Measurements from ENCODE around the gene ZMIZ1. TPM values are rescaled to one million over a fixed set of nuclear protein-coding genes. Genes with fewer than 3 reads are reported as not detected.

Gene ZMIZ1
- polyA plus RNA-seq, 2 of the 4 experiments (the other 2 are of a cell fraction): 8.1 to 30.3 TPM

- DNase-seq (ENCODE audit: low read depth in 1 of 2, low spot score in 1 of 2) (peak; percentile 80 to 85), ATAC-seq (peak; percentile 21 to 65; a peak in 5 of 6 replicates), FAIRE-seq (no peak)
- no peaks in the 10 kb centered on the region for H3K9me3 ChIP-seq
- peak overlapping the region; percentile 96 for H3K4me3 ChIP-seq
- WGBS (ENCODE audit: missing lambda C conversion rate): 7% methylated on average over 14 of the region's 32 CpGs
- CTCF ChIA-PET: interaction anchor here (1.0 to 34.5 kb wide), 8 partner anchors 10 to 1024 kb away, joined by 3 to 373 read pairs (median 5); no protein-coding TSS in a partner anchor
- peak overlapping the region; percentile 98 for H3K4me2 ChIP-seq
- POLR2A ChIA-PET: interaction anchor here (0.6 to 7.1 kb wide), 4 partner anchors 41 to 118 kb away, joined by 3 to 42 read pairs (median 8); no protein-coding TSS in a partner anchor
- H3K4me1 ChIP-seq: peaks cover 57% of the 10 kb centered on the region
- peak overlapping the region; percentile 91 to 98 for H3K27ac ChIP-seq
- TF ChIP-seq JUN (IDR thresholded peaks at IDR 0.05) (no peak), SMC3 (IDR thresholded peaks at IDR 0.05) (peak; percentile 43; the same call in 2 of the 3 replicates), TFCP2L1 (CRISPR knock-in tag; IDR thresholded peaks at IDR 0.05) (no peak), RNF2 (IDR thresholded peaks at IDR 0.05; ENCODE audit: borderline replicate concordance, low read depth) (no peak), EP300 (IDR thresholded peaks at IDR 0.05) (no peak), FOSB (CRISPR knock-in tag; IDR thresholded peaks at IDR 0.05) (no peak), CEBPB (IDR thresholded peaks at IDR 0.05) (peak in 1 of 2 experiments; percentile 64; a peak in 2 of 4 replicates), BHLHE40 (IDR thresholded peaks at IDR 0.05; ENCODE audit: low read depth, low read length) (no peak), MAX (IDR thresholded peaks at IDR 0.05) (no peak), KDM1A (IDR thresholded peaks at IDR 0.05; ENCODE audit: low read depth) (no peak), PHF8 (IDR thresholded peaks at IDR 0.05; ENCODE audit: borderline replicate concordance, low read depth) (no peak), ZSCAN20 (CRISPR knock-in tag; IDR thresholded peaks at IDR 0.05) (no peak), BCL3 (IDR thresholded peaks at IDR 0.05) (no peak), POLR2A (IDR thresholded peaks at IDR 0.05; ENCODE audit: low read length) (no peak; the same call in 1 of the 2 replicates), RAD21 (conservative IDR thresholded peaks at IDR 0.05 in 1 of 2, IDR thresholded peaks at IDR 0.05 in 1 of 2) (peak; percentile 4 to 27; a peak in 1 of 5 replicates)
Observed at GRCh38 chr10:79070606-79071395, 2.0 kb downstream of the ZMIZ1 start.

GRCh38 chr10:79071396-79071923 is 2.7 kb downstream of the ZMIZ1 start:
- ChIA-PET CTCF (interaction anchor here (1.0 to 34.5 kb wide), 9 partner anchors 9 to 1024 kb away, joined by 3 to 373 read pairs (median 5); no protein-coding TSS in a partner anchor), POLR2A (interaction anchor here (1.4 kb wide), 2 partner anchors 40 to 98 kb away, joined by 3 to 12 read pairs; no protein-coding TSS in a partner anchor)
- H3K4me2 ChIP-seq: peak overlapping the region; percentile 98
- TF ChIP-seq CHD2 (IDR thresholded peaks at IDR 0.05; ENCODE audit: low read length, partially characterized antibody) (no peak), EHMT2 (IDR thresholded peaks at IDR 0.05; ENCODE audit: low read depth) (no peak)
- no peak for DNase-seq (ENCODE audit: low read depth in 1 of 2, low spot score in 1 of 2)
- H3K4me3 ChIP-seq: peak overlapping the region; percentile 96
- FAIRE-seq: no peak
- 21% methylated on average over 10 of the region's 18 CpGs for WGBS (ENCODE audit: missing lambda C conversion rate)
- ATAC-seq: no peak
- H3K9me3 ChIP-seq: no peaks in the 10 kb centered on the region
- H3K27ac ChIP-seq: peak overlapping the region; percentile 91 to 98
- peaks cover 58% of the 10 kb centered on the region for H3K4me1 ChIP-seq

GRCh38 chr10:79072041-79072441 is 3.3 kb downstream of the ZMIZ1 start:
- CTCF ChIA-PET: interaction anchor here (1.3 to 34.5 kb wide), 4 partner anchors 8 to 1025 kb away, joined by 5 to 373 read pairs (median 7); no protein-coding TSS in a partner anchor
- peak overlapping the region; percentile 91 to 98 for H3K27ac ChIP-seq
- H3K4me3 ChIP-seq: peak overlapping the region; percentile 96; the same call in 2 of the 3 replicates
- no peaks in the 10 kb centered on the region for H3K9me3 ChIP-seq
- peak overlapping the region; percentile 98 for H3K4me2 ChIP-seq
- FAIRE-seq: no peak
- H3K4me1 ChIP-seq: peaks cover 61% of the 10 kb centered on the region
- POLR2A ChIA-PET: interaction anchor here (1.2 to 1.4 kb wide), 2 partner anchors 99 to 123 kb away, joined by 3 to 12 read pairs; no protein-coding TSS in a partner anchor
- no peak for ATAC-seq
- DNase-seq (ENCODE audit: low read depth in 1 of 2, low spot score in 1 of 2): no peak
- WGBS (ENCODE audit: missing lambda C conversion rate): 81% methylated on average over 8 of the region's 8 CpGs
- TF ChIP-seq SMC3 (IDR thresholded peaks at IDR 0.05) (no peak), MAZ (IDR thresholded peaks at IDR 0.05; ENCODE audit: borderline replicate concordance, low read depth, low read length) (no peak), RCOR1 (IDR thresholded peaks at IDR 0.05; ENCODE audit: low read depth, low read length) (no peak), CBX2 (IDR thresholded peaks at IDR 0.05; ENCODE audit: borderline replicate concordance, low read depth) (no peak), ZC3H11A (IDR thresholded peaks at IDR 0.05) (no peak), KDM1A (IDR thresholded peaks at IDR 0.05; ENCODE audit: low read depth) (no peak), MAX (IDR thresholded peaks at IDR 0.05) (no peak), NR3C1 (IDR thresholded peaks at IDR 0.05) (no peak), ZSCAN20 (CRISPR knock-in tag; IDR thresholded peaks at IDR 0.05) (no peak), NFE2L2 (conservative IDR thresholded peaks at IDR 0.05; ENCODE audit: low read length) (no peak), TFCP2L1 (CRISPR knock-in tag; IDR thresholded peaks at IDR 0.05) (no peak), POLR2A (IDR thresholded peaks at IDR 0.05; ENCODE audit: low read length) (no peak), CBX8 (IDR thresholded peaks at IDR 0.05) (no peak), CHD2 (IDR thresholded peaks at IDR 0.05; ENCODE audit: low read length, partially characterized antibody) (no peak), ATOH8 (CRISPR knock-in tag; IDR thresholded peaks at IDR 0.05; ENCODE audit: low read depth) (no peak), FOXS1 (CRISPR knock-in tag; IDR thresholded peaks at IDR 0.05) (no peak), EHF (CRISPR knock-in tag; IDR thresholded peaks at IDR 0.05) (no peak), FOSB (CRISPR knock-in tag; IDR thresholded peaks at IDR 0.05) (no peak)
